IgD-negative memory B cell (primary cell): ENCODE data around the gene RNLS. TPM values are rescaled to one million over a fixed set of nuclear protein-coding genes. Genes with fewer than 3 reads are reported as not detected.
A peak's percentile ranks its signal among the peaks of the same experiment; 100 is the strongest.

ENCODE experiments used
- H3K27ac Mint-ChIP-seq, 3 donors: one replicate each; pipeline ENCODE4 v1.8.0; 2020 to 2022; ENCODE audit warnings: mild to moderate bottlenecking in 3 of 3, mixed read lengths in 3 of 3, moderate library complexity in 1 of 3
- H3K27me3 Mint-ChIP-seq: one replicate; pipeline ENCODE4 v1.8.0; 2021; ENCODE audit warnings: mixed read lengths
- H3K36me3 Mint-ChIP-seq: one replicate; pipeline ENCODE4 v1.8.0; 2020; ENCODE audit warnings: mild to moderate bottlenecking, mixed read lengths
- H3K4me1 Mint-ChIP-seq, 3 donors: one replicate each; pipeline ENCODE4 v1.8.0; 2020 to 2022; ENCODE audit warnings: mixed read lengths in 3 of 3, mild to moderate bottlenecking in 1 of 3
- H3K4me3 Mint-ChIP-seq, 4 donors: one replicate each; pipeline ENCODE4 v1.8.0; 2020 to 2022; ENCODE audit warnings: mild to moderate bottlenecking in 4 of 4, mixed read lengths in 4 of 4, moderate library complexity in 3 of 4
- H3K9me3 Mint-ChIP-seq, 3 donors: one replicate each; pipeline ENCODE4 v1.8.0; 2020 to 2021; ENCODE audit warnings: mixed read lengths in 3 of 3, mild to moderate bottlenecking in 1 of 3
- polyA plus RNA-seq: library from polyadenylated mRNA; unstranded; fragments of 300-500 nt; fragmentation: Illumina TruSeq; gene quantifications from one replicate; pipeline ENCODE4 v1.2.3, GENCODE V29; 2021

The RNLS gene
- polyA plus RNA-seq, 1 donor from 2014 or later: 6.8 TPM

GRCh38 chr10:88515235-88515634 is 67.9 kb downstream of the RNLS start:
- H3K4me1 Mint-ChIP-seq: peaks cover 0 to 2% (median 0%) of the 10 kb centered on the region in 3 donors
- peaks cover 0 to 4% (median 0%) of the 10 kb centered on the region in 3 donors for H3K9me3 Mint-ChIP-seq
- no peak overlapping the region for H3K27ac Mint-ChIP-seq
- no peaks in the 10 kb centered on the region for H3K27me3 Mint-ChIP-seq
- no peak overlapping the region for H3K4me3 Mint-ChIP-seq
- H3K36me3 Mint-ChIP-seq: peaks cover 3% of the 10 kb centered on the region

GRCh38 chr10:88512599-88512998 is 70.5 kb downstream of the RNLS start:
- Mint-ChIP-seq H3K4me3 (no peak overlapping the region), H3K4me1 (peaks cover 1 to 2% (median 2%) of the 10 kb centered on the region in 3 donors), H3K9me3 (peaks cover 0 to 4% (median 0%) of the 10 kb centered on the region in 3 donors), H3K27ac (peak overlapping the region in 1 of 3 donors; percentile 1), H3K27me3 (no peaks in the 10 kb centered on the region), H3K36me3 (peaks cover 3% of the 10 kb centered on the region)

GRCh38 chr10:88508796-88509195 is 74.3 kb downstream of the RNLS start:
- H3K4me3 Mint-ChIP-seq: no peak overlapping the region
- H3K4me1 Mint-ChIP-seq: peaks cover 1 to 3% (median 2%) of the 10 kb centered on the region in 3 donors
- H3K27ac Mint-ChIP-seq: no peak overlapping the region
- peaks cover 5% of the 10 kb centered on the region for H3K36me3 Mint-ChIP-seq
- H3K9me3 Mint-ChIP-seq: no peaks in the 10 kb centered on the region
- H3K27me3 Mint-ChIP-seq: no peaks in the 10 kb centered on the region

GRCh38 chr10:88507826-88508453 is 75.2 kb downstream of the RNLS start:
- Mint-ChIP-seq H3K27me3 (no peaks in the 10 kb centered on the region), H3K36me3 (peaks cover 9% of the 10 kb centered on the region), H3K4me3 (no peak overlapping the region), H3K27ac (no peak overlapping the region), H3K9me3 (no peaks in the 10 kb centered on the region), H3K4me1 (peaks cover 1 to 3% (median 2%) of the 10 kb centered on the region in 3 donors)

GRCh38 chr10:88507404-88507803 is 75.7 kb downstream of the RNLS start:
- Mint-ChIP-seq H3K4me1 (peaks cover 0 to 3% (median 1%) of the 10 kb centered on the region in 3 donors), H3K36me3 (peaks cover 9% of the 10 kb centered on the region), H3K9me3 (no peaks in the 10 kb centered on the region), H3K27me3 (no peaks in the 10 kb centered on the region), H3K4me3 (no peak overlapping the region), H3K27ac (no peak overlapping the region)

GRCh38 chr10:88505680-88506215 is 77.4 kb downstream of the RNLS start:
- H3K27ac Mint-ChIP-seq: no peak overlapping the region
- no peaks in the 10 kb centered on the region for H3K9me3 Mint-ChIP-seq
- H3K4me1 Mint-ChIP-seq: peaks cover 0 to 3% (median 1%) of the 10 kb centered on the region in 3 donors
- H3K27me3 Mint-ChIP-seq: no peaks in the 10 kb centered on the region
- H3K36me3 Mint-ChIP-seq: peaks cover 9% of the 10 kb centered on the region
- no peak overlapping the region for H3K4me3 Mint-ChIP-seq

GRCh38 chr10:88505265-88505664 is 77.9 kb downstream of the RNLS start:
- Mint-ChIP-seq H3K9me3 (no peaks in the 10 kb centered on the region), H3K4me3 (no peak overlapping the region), H3K27ac (no peak overlapping the region), H3K36me3 (peaks cover 9% of the 10 kb centered on the region), H3K27me3 (no peaks in the 10 kb centered on the region), H3K4me1 (peaks cover 0 to 3% (median 1%) of the 10 kb centered on the region in 3 donors)

GRCh38 chr10:88500656-88501055 is 82.5 kb downstream of the RNLS start:
- H3K4me1 Mint-ChIP-seq: peaks cover 0 to 6% (median 5%) of the 10 kb centered on the region in 3 donors
- no peaks in the 10 kb centered on the region for H3K27me3 Mint-ChIP-seq
- no peak overlapping the region for H3K27ac Mint-ChIP-seq
- no peak overlapping the region for H3K4me3 Mint-ChIP-seq
- no peaks in the 10 kb centered on the region for H3K9me3 Mint-ChIP-seq
- peaks cover 15% of the 10 kb centered on the region for H3K36me3 Mint-ChIP-seq

- H3K27me3 Mint-ChIP-seq: no peaks in the 10 kb centered on the region
- H3K36me3 Mint-ChIP-seq: peaks cover 15% of the 10 kb centered on the region
- H3K27ac Mint-ChIP-seq: no peak overlapping the region
- H3K4me3 Mint-ChIP-seq: no peak overlapping the region
- H3K4me1 Mint-ChIP-seq: peaks cover 0 to 9% (median 5%) of the 10 kb centered on the region in 3 donors
- no peaks in the 10 kb centered on the region for H3K9me3 Mint-ChIP-seq
These were observed 83.3 kb downstream of the RNLS start for GRCh38 chr10:88499569-88500470.

- Mint-ChIP-seq H3K36me3 (peaks cover 8% of the 10 kb centered on the region), H3K4me1 (peaks cover 0 to 14% (median 12%) of the 10 kb centered on the region in 3 donors), H3K4me3 (no peak overlapping the region), H3K9me3 (no peaks in the 10 kb centered on the region), H3K27ac (no peak overlapping the region), H3K27me3 (no peaks in the 10 kb centered on the region)
These were observed 85.2 kb downstream of the RNLS start for GRCh38 chr10:88497913-88498312.

- Mint-ChIP-seq H3K27ac (no peak overlapping the region), H3K9me3 (no peaks in the 10 kb centered on the region), H3K27me3 (no peaks in the 10 kb centered on the region), H3K4me3 (no peak overlapping the region), H3K36me3 (peaks cover 8% of the 10 kb centered on the region), H3K4me1 (peaks cover 0 to 20% (median 12%) of the 10 kb centered on the region in 3 donors)
These were observed 88.6 kb downstream of the RNLS start for GRCh38 chr10:88494537-88494936.

- no peaks in the 10 kb centered on the region for H3K9me3 Mint-ChIP-seq
- no peak overlapping the region for H3K4me3 Mint-ChIP-seq
- H3K36me3 Mint-ChIP-seq: peaks cover 8% of the 10 kb centered on the region
- no peak overlapping the region for H3K27ac Mint-ChIP-seq
- no peaks in the 10 kb centered on the region for H3K27me3 Mint-ChIP-seq
- H3K4me1 Mint-ChIP-seq: peaks cover 0 to 20% (median 12%) of the 10 kb centered on the region in 3 donors
These were observed 89.2 kb downstream of the RNLS start for GRCh38 chr10:88493691-88494483.

- no peak overlapping the region for H3K4me3 Mint-ChIP-seq
- H3K9me3 Mint-ChIP-seq: peaks cover 0 to 5% (median 4%) of the 10 kb centered on the region in 3 donors
- H3K27ac Mint-ChIP-seq: no peak overlapping the region
- H3K27me3 Mint-ChIP-seq: no peaks in the 10 kb centered on the region
- H3K36me3 Mint-ChIP-seq: peaks cover 6% of the 10 kb centered on the region
- peaks cover 0 to 15% (median 7%) of the 10 kb centered on the region in 3 donors for H3K4me1 Mint-ChIP-seq
These were observed 91.8 kb downstream of the RNLS start for GRCh38 chr10:88491314-88491713.

GRCh38 chr10:88490231-88490980 is 92.7 kb downstream of the RNLS start:
- H3K4me3 Mint-ChIP-seq: no peak overlapping the region

More at GRCh38 chr10:88490231-88490980, 92.7 kb downstream of the RNLS start:
- no peak overlapping the region for H3K27ac Mint-ChIP-seq
- no peaks in the 10 kb centered on the region for H3K27me3 Mint-ChIP-seq
- H3K4me1 Mint-ChIP-seq: peaks cover 0 to 15% (median 7%) of the 10 kb centered on the region in 3 donors
- peaks cover under 1% of the 10 kb centered on the region for H3K36me3 Mint-ChIP-seq
- H3K9me3 Mint-ChIP-seq: peaks cover 0 to 5% (median 4%) of the 10 kb centered on the region in 3 donors
